Panc1 (cell line): ENCODE results near the gene WASL.

Experiments
- POLR2AphosphoS5 ChIP-seq: IDR thresholded peaks from 2 replicates; pipeline ENCODE4 v1.6.1; 2012; ENCODE audit warnings: mild to moderate bottlenecking, low read depth, low read length, moderate library complexity
- SIN3A ChIP-seq: IDR thresholded peaks from 2 replicates; pipeline ENCODE4 v1.6.1; 2012; ENCODE audit warnings: low read depth, mild to moderate bottlenecking, low read length, moderate library complexity, borderline replicate concordance; ENCODE audit not compliant: insufficient read depth
- TF ChIP-seq, protein P1 (sequence below): fragments of 450-650 bp; IDR thresholded peaks from 2 replicates; pipeline ENCODE4 v1.5.1; 2017; ENCODE audit warnings: mild to moderate bottlenecking

DNA sequence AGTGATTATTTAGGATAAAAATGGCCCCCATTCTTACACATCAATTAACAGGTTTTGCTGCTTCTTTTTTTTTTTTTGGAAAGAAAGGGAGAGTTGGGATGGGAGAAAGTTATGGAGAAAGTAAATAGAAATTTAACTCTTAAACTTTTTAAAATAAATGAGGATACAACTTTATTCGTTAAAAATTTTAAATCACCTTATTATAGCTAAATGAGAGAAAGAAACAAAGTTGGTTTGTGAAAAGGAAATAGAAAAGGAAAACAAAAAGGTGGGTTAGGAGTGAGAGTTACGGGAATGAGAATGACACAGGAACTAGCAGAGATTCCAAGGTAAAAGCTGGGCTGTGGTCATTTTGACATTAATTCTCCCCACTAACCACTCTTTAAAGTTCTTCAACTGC is 58.3 kb downstream of the WASL start:
- TF ChIP-seq, protein P1, sequence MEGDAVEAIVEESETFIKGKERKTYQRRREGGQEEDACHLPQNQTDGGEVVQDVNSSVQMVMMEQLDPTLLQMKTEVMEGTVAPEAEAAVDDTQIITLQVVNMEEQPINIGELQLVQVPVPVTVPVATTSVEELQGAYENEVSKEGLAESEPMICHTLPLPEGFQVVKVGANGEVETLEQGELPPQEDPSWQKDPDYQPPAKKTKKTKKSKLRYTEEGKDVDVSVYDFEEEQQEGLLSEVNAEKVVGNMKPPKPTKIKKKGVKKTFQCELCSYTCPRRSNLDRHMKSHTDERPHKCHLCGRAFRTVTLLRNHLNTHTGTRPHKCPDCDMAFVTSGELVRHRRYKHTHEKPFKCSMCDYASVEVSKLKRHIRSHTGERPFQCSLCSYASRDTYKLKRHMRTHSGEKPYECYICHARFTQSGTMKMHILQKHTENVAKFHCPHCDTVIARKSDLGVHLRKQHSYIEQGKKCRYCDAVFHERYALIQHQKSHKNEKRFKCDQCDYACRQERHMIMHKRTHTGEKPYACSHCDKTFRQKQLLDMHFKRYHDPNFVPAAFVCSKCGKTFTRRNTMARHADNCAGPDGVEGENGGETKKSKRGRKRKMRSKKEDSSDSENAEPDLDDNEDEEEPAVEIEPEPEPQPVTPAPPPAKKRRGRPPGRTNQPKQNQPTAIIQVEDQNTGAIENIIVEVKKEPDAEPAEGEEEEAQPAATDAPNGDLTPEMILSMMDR, result no peak
- TF ChIP-seq POLR2AphosphoS5, result no peak
- TF ChIP-seq SIN3A, result no peak
